Choroid plexus epithelial cell (primary cell): Measurements from ENCODE around the gene GRAMD4.

ENCODE experiments used
- DNase-seq: peaks from one replicate; pipeline ENCODE4 v3.0.0-alpha.2; 2010; ENCODE audit warnings: low read depth
- H3K4me3 ChIP-seq: 2 replicates; pipeline ENCODE4 v1.5.1; 2011; ENCODE audit warnings: low read depth, mild to moderate bottlenecking, control low read depth, low read length, moderate library complexity
- CTCF ChIP-seq: conservative IDR thresholded peaks from 2 replicates; pipeline ENCODE4 v1.5.1; 2011; ENCODE audit warnings: low read depth, mild to moderate bottlenecking, control low read depth, inconsistent platforms, low read length, moderate library complexity

Gene GRAMD4, protein sequence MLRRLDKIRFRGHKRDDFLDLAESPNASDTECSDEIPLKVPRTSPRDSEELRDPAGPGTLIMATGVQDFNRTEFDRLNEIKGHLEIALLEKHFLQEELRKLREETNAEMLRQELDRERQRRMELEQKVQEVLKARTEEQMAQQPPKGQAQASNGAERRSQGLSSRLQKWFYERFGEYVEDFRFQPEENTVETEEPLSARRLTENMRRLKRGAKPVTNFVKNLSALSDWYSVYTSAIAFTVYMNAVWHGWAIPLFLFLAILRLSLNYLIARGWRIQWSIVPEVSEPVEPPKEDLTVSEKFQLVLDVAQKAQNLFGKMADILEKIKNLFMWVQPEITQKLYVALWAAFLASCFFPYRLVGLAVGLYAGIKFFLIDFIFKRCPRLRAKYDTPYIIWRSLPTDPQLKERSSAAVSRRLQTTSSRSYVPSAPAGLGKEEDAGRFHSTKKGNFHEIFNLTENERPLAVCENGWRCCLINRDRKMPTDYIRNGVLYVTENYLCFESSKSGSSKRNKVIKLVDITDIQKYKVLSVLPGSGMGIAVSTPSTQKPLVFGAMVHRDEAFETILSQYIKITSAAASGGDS

GRCh38 chr22:46619830-46620501 lies at the start of gene GRAMD4:
TSS of gene GRAMD4 (plus strand) at chr22:46620386. CDS start at chr22:46626800, 6,414 bp downstream.
- no peak for TF ChIP-seq CTCF
- peak; percentile 12 for DNase-seq
- H3K4me3 ChIP-seq = no peak within 1 kb of the TSS

DNA sequence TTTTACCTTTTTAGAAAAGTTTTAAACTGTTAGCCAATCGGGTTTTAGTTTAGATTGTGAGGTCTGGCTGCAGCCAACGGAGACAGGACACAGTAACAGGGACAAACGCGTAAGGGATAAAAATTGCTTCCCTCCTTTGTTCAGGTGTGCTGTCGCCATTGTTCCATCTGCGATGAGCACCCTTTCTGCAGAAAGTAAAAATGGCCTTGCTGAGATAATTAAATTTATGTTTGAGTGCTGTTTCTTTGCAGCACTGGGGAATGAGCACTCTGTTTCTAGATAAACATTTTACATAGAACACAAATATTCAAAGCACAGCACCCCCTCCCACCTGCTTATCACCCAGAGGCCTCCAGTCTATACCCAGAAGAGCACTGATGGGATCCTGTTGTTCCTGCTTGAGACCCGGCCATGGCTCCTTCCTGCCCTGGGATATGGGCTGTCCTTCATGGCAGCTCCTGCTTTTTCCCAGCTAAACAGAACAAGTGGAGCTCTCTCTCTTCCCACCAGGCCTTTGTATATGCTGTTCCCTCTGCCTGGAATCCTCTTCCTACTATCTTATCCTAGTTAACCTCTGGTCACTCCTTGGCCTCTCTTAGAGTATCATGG lies 48.4 kb upstream of the GRAMD4 start:
- DNase-seq = no peak
- TF ChIP-seq CTCF = no peak
- H3K4me3 ChIP-seq = no peak overlapping the region

- H3K4me3 ChIP-seq = no peak overlapping the region
- DNase-seq = no peak
- TF ChIP-seq CTCF = no peak
Measured at GRCh38 chr22:46572911-46573780, 47.0 kb upstream of the GRAMD4 start.

- H3K4me3 ChIP-seq = no peak overlapping the region
- TF ChIP-seq CTCF = no peak
- no peak for DNase-seq
Measured at GRCh38 chr22:46573781-46574437, 46.3 kb upstream of the GRAMD4 start.

GRCh38 chr22:46574438-46574992 lies 45.7 kb upstream of the GRAMD4 start:
- H3K4me3 ChIP-seq = no peak overlapping the region
- DNase-seq = no peak
- no peak for TF ChIP-seq CTCF
